T47D (cell line): ENCODE measurements around the gene MAGOHB.
"Not testable (repeated sequence)": the region's sequence is repeated elsewhere in the genome, so short reads cannot be mapped to it uniquely, and the experiment has no call there.

Experiments
- DNase-seq, 2 experiments: peaks; one replicate each; pipeline versions ENCODE4 v3.0.0 to v3.0.0-alpha.2; 2011 to 2012; ENCODE audit warnings: low read depth in 1 of 2, low spot score in 1 of 2
- JUND ChIP-seq: IDR thresholded peaks from 2 replicates; pipeline ENCODE4 v1.6.1; 2012; ENCODE audit warnings: low read depth
- in situ Hi-C: cut with HindIII; loops from 2 replicates; pipeline ENCODE4 v1.10.0; 2016; ENCODE audit warnings: low sequenced_read_pairs, low pct_unique_long_range_greater_than_20kb

Gene MAGOHB

DNA sequence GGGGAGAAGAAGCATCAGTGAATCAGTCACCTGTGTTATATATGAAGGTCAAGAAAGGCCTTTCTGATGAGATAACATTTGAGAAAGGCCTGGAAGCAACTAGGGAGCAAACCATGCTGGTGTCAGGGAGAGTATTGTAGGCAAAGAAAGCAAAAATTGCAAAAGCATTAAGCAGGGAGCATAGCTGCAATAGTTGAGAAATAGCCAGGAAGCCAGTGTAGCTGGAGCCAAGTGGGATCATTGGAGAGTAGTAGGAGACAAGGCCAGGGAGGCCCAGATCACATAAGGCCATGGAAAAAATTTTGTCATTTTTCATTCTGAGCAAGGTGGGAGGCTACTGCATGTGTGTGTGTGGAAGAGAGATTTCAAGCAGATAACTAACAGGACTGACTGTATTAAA is 18.8 kb upstream of the MAGOHB start:
- no peak for DNase-seq
- TF ChIP-seq JUND = no peak
- in situ Hi-C loops = no loop called here

DNA sequence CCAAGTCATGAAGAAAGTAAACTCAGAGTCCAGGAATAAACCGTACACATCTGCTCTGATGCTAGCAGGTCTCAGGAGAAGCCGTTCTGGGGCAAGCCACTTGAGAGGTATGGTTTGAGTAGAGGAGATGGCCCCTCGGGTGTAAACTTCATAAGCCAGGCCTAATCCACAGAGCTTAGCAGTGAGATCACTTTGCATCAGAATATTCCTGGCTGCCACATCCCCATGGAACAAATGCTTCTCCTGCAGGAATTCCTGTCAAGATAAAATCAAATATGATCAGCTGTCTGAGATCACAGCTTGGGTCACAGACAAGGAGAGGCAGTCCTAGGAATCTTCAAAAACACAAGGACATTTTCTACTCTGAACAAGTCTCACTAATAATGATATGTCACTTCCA is 11.2 kb upstream of the MAGOHB start:
- DNase-seq = no peak
- in situ Hi-C loops = no loop called here
- no peak for TF ChIP-seq JUND

DNA sequence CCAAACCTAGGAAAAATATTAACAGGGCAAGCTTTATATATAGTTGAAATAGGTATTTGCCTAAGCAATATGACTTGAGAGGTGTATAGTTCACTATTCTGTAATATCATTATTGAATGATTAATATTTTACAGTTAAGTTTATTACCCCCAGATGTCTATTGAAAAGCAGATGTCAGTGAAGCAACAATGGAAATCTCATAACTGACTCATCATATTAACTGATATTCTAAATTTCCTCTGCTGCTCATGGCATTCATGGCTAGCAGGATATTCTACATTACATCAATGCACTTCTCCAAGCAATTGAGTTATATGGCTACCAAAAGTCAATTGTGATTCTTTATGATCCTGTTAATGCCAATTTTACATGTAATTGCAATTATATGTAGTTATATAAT is 9.7 kb upstream of the MAGOHB start:
- in situ Hi-C loops = no loop called here
- DNase-seq = no peak
- TF ChIP-seq JUND = no peak

DNA sequence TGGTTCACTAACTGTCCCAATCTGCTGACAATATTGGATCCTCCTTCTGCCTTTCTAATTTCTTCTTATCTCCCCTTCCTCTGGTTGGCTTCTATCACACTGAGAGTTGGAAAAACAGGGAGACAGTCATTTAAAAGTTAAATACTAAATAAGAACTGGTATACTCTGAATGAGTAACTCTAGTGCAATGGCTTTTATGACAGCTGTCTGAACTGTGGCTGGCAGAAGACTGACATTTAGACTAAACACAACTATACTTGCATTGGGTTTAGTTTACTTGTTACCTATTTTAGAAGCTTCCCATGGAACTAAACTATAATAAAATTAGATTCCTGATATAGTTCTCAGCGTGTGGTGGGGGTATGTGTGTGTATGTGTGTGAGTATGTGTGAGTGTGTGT is 7.9 kb upstream of the MAGOHB start:
- DNase-seq = no peak
- in situ Hi-C loops = no loop called here
- no peak for TF ChIP-seq JUND

DNA sequence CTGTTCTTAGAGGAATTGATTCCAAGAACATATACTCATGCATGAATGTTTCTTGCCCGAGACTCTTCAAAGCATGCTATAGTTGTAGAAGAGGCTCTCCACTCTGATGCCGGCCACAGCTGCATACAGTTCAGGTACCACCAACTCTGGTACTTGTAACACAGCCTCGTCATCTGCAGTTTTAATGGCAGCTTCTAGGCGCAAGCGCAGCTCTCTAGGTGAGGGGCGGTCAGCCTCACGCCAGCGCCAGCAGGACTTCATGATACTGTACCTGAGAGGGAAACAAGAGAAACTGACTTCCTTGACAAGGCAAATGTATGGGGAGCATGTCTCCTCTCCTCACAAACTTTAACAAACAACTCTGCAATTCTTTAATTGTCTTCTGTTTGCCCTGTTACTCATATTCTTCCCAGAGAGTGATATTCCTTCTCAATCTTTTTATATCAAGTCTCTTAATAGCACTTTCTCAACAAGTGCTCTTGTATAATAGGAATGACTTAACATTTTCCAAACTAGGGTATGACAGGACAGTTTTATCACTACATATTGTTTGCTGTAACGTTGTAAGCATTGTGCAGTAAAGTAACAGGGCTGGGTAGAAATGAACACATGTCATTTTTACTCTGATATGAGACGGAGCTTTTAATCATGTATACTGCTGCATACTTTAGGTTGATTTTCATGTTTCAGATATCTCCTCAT is 6.8 kb upstream of the MAGOHB start:
- DNase-seq = no peak
- no peak for TF ChIP-seq JUND
- in situ Hi-C loops = no loop called here

DNA sequence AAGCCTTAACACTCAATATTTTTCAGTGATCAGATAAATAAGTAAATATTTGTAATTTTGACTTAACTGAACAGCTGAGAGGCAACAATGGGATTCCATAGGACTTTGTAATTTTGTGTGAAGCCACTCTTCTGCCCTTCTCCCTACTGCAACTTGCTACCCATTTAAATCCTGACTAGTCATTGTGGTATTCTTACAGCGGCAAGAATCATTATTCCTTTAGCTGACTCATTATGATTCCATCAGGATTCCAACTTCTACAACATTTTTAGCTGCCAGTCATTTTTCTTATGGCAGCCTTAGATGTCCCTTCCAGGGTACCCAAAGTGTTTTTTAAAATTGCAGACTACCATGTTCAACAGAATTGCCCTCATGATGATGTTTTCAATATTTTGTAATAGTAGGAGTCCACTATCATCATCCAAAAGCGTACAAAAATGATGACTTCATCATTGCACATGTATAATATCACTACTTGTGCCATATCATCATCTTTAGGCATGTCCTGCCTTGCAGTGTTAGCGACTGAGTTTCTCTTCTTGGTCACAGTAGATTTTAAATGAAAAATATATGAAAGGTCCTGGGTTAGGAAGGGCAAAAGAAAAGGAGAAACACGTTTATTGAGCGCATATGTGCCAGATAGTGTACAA is 5.1 kb upstream of the MAGOHB start:
- no peak for DNase-seq
- no peak for TF ChIP-seq JUND
- in situ Hi-C loops = no loop called here

DNA sequence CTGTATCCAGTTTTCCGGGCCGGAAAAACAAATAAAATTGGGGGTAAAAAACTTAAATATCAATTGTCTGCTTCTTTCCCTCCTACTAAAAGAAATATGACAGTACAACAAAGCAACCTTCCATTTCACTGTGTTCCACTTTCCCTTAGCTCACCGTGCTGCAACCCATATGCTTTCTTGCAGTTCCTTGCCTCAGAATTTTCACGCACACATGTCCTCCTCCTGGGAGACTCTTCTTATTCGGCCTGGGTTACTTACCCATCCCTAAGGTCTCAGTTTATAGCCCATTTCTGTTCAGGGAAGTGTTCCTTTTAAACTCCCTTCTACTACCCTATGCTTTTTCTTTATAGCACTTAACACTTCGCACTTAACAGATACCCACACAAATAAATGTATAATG is 4.5 kb upstream of the MAGOHB start:
- no peak for TF ChIP-seq JUND
- no peak for DNase-seq
- in situ Hi-C loops = no loop called here

DNA sequence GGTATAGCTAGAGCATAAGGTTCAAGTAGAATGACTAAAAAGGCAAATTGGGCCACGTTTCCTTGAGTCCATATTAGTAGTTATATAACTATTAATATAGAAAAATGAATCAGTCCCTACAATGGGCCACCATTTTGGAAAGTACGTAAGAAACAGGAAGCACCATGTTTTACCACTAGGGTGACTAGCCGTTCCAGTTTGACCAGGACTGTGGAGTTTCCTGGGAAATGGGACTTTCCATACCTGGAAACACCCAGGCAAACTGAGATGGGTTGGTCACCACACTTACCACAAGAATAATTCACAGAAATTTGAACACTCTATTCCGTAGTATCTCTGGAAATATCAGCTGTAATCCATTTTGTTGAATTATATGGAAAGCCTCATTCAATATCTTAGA is 2.1 kb upstream of the MAGOHB start:
- peak in 1 of 2 experiments; percentile 13 for DNase-seq
- TF ChIP-seq JUND = no peak
- in situ Hi-C loops = no loop called here

DNA sequence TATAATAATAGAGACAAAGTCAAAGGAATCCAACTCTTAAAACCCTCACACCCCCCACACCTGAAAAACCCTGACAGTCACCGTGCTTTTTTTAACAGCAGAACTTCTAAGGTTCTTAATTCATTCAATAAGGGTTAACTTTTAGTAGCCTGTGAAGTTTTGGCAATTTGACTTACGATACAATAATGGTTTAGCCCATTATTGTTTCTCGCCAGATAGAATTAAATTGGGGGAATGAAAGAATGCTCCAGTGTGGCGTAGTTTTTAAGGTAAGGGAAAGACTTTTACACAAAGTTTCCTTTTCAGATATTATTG is 604 bp upstream of the MAGOHB start:
- no peak for DNase-seq
- TF ChIP-seq JUND = no peak
- in situ Hi-C loops = no loop called here

DNA sequence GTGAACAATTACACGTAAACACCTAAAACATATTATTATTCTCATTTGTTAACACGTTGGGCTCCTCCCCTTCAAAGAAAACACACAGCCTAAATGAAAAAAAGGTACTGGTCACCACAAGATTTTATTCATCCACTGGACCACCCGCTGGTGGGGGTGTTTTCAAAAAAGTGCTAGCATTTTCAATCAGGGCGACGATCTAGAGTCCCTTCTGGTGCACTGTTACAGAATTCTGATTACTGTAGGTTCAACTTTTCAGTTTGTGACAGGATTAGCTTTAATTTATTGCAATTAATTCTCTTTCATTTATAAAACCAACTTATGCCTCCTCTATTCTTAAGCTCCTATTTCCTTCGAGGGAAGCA is 443 bp downstream of the MAGOHB start:
- TF ChIP-seq JUND = no peak
- DNase-seq = no peak
- in situ Hi-C loops = no loop called here

DNA sequence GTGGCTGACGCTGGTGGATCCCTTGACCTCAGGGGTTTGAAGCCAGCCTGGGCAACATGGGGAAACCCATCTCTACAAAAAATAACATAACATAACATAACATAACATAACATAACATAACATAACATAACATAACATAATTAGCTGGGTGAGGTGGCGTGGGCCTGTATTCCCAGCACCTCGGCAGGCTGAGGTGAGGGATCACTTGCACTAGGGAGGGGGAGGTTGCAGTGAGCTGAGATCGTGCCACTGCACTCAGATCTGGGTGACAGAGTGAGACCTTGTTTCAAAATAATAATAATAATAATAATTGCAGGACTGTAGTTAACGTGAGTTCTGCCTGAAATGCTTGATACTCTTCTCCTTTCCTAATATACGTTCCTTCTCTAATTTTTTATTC is 1.3 kb downstream of the MAGOHB start:
- DNase-seq = no peak
- TF ChIP-seq JUND = no peak
- in situ Hi-C loops = no loop called here

DNA sequence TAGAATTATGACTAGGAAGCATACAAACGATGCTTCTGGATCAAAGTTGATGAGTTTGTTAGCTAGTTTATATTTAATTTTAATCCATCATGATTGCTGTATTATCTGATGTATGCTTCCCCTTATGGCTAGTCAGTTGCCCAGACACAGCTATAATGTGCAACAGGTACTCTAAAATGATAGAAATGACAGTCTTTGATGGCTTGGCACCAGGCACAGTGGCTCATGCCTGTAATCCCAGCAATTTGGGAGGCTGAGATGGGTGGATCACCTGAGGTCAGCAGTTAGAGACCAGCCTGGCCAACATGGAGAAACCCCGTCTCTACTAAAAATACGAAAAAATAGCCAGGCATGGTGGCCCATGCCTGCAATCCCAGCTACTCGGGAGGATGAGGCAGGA is 2.2 kb downstream of the MAGOHB start:
- in situ Hi-C loops, DNase-seq: not testable (repeated sequence)

DNA sequence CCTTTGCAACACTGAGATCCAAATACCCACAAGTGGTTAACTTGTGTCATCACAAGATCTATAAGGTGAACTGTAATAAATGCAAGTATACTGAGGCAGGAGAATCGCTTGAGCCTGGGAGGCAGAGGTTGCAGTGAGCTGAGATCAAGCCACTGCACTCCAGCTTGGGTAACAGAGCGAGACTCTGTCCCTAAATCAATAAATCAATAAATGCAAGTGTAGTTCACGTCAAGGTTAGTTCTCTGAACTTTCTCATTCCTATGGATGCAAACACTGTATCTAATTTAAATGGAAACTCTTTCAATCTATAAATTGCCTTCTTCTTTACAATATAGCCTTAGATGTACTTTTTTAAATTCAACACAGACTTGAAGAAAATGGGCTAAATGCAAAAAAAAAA is 3.2 kb downstream of the MAGOHB start:
- TF ChIP-seq JUND = no peak
- in situ Hi-C loops = no loop called here
- DNase-seq = no peak

DNA sequence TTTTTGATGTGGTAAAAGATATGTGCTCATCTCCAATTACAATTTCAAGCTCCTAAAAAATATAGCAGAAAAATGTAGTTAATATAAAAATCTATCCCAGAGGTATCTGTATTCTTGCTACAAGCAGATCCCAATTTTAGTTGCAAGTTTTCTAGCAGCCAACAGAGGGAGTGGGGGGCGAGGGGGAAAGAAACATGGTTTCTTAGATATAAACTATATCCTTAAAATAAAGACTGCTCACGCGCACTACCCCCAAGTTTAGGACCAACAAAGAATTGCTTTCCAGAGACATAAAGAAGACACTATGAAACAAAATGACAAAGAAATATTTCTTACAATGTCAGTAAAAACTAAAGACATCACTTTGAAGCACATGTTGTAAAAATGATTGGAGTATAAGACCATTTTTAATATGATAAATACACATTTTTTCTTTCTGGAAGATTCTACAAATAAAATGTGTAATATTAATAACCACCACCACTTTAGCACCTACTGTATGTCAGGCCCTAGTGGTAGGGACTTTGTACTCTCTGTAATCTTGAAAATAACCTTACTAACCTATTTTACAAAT is 5.4 kb downstream of the MAGOHB start:
- in situ Hi-C loops = no loop called here

More for the DNA sequence above, 5.4 kb downstream of the MAGOHB start:
- DNase-seq = peak in 1 of 2 experiments; percentile 4
- TF ChIP-seq JUND = no peak
